GM18505 (cell line): Measurements from ENCODE around the gene ZFYVE1.
"Not testable (repeated sequence)": the region's sequence is repeated elsewhere in the genome, so short reads cannot be mapped to it uniquely, and the experiment has no call there.

ENCODE experiments used
- ATAC-seq: cut with Tn5 transposase; IDR thresholded peaks from one replicate; pipeline ENCODE4 v1.9.1; 2021; ENCODE audit not compliant: unreplicated experiment
- POLR2A ChIP-seq: IDR thresholded peaks from 4 replicates; pipeline ENCODE4 v1.6.1; 2011; ENCODE audit warnings: borderline replicate concordance; ENCODE audit not compliant: insufficient read depth, insufficient read length; ENCODE audit errors: extremely low read depth

The ZFYVE1 gene

GRCh38 chr14:73026845-73027542 is at the start of gene ZFYVE1:
TSS of gene ZFYVE1 (minus strand) at chr14:73027106. CDS start at chr14:73024508, 2,598 bp downstream.
- peak; percentile 65 for TF ChIP-seq POLR2A
- peak; percentile 91 for ATAC-seq

GRCh38 chr14:73069585-73069984 is 42.7 kb upstream of the ZFYVE1 start:
- no peak for ATAC-seq
- TF ChIP-seq POLR2A = no peak

GRCh38 chr14:73058922-73059673 is 32.2 kb upstream of the ZFYVE1 start:
- TF ChIP-seq POLR2A = no peak
- no peak for ATAC-seq

- ATAC-seq = peak; percentile 94
- peak; percentile 99 for TF ChIP-seq POLR2A
These were observed 31.5 kb upstream of the ZFYVE1 start, which contains the start of gene RBM25 for GRCh38 chr14:73058224-73058921. TSS of gene RBM25 (plus strand) at chr14:73058534. CDS start at chr14:73071642, 13,108 bp downstream.

GRCh38 chr14:73057944-73058223 is 31.0 kb upstream of the ZFYVE1 start:
- no peak for TF ChIP-seq POLR2A
- no peak for ATAC-seq

GRCh38 chr14:73055251-73055650 is 28.3 kb upstream of the ZFYVE1 start:
- no peak for ATAC-seq
- no peak for TF ChIP-seq POLR2A

GRCh38 chr14:73049428-73049827 is 22.5 kb upstream of the ZFYVE1 start:
- no peak for TF ChIP-seq POLR2A
- ATAC-seq = no peak

GRCh38 chr14:73047808-73048207 is 20.9 kb upstream of the ZFYVE1 start:
- no peak for ATAC-seq
- no peak for TF ChIP-seq POLR2A

- ATAC-seq = not testable (repeated sequence)
These were observed 10.0 kb upstream of the ZFYVE1 start for GRCh38 chr14:73036706-73037450.

- no peak for TF ChIP-seq POLR2A
These were observed 1.1 kb upstream of the ZFYVE1 start for GRCh38 chr14:73027984-73028383.

GRCh38 chr14:73027546-73027945 is 640 bp upstream of the ZFYVE1 start:
- no peak for ATAC-seq
- TF ChIP-seq POLR2A = no peak

More at GRCh38 chr14:73027984-73028383, 1.1 kb upstream of the ZFYVE1 start:
- no peak for ATAC-seq

- no peak for ATAC-seq
- TF ChIP-seq POLR2A = no peak
These were observed 562 bp downstream of the ZFYVE1 start for GRCh38 chr14:73026243-73026844.

- no peak for ATAC-seq
- no peak for TF ChIP-seq POLR2A
These were observed 1.4 kb downstream of the ZFYVE1 start for GRCh38 chr14:73025544-73025943.
